Esophagus muscularis mucosa (tissue), 4 donors: ENCODE measurements around the gene SLC9C1. TPM values are rescaled to one million over a fixed set of nuclear protein-coding genes. Genes with fewer than 3 reads are reported as not detected.

Experiments
- DNase-seq: peaks from one replicate; pipeline ENCODE4 v3.0.0-alpha.2; 2017; ENCODE audit errors: extremely low spot score
- H3K27ac ChIP-seq, 4 donors: fragments of 200-600 bp; sonication (generic); replicated peaks in 1 of 4; 1 replicate in 3 of 4; 2 replicates in 1 of 4; pipeline ENCODE4 v1.5.1; 2016 to 2019; ENCODE audit warnings: mild to moderate bottlenecking in 1 of 4
- H3K27me3 ChIP-seq, 4 donors: fragments of 200-600 bp; sonication (generic); one replicate each; pipeline versions ENCODE4 v1.5.1 to v1.6.0; 2016 to 2019
- H3K36me3 ChIP-seq, 4 donors: fragments of 200-600 bp; sonication (generic); one replicate each; pipeline ENCODE4 v1.5.1; 2016 to 2019
- H3K4me1 ChIP-seq, 4 donors: fragments of 200-600 bp; sonication (generic); one replicate each; pipeline ENCODE4 v1.5.1; 2016 to 2019
- H3K4me3 ChIP-seq, 4 donors: fragments of 200-600 bp; sonication (generic); 1 replicate in 2 of 4; 2 replicates in 2 of 4; pipeline ENCODE4 v1.5.1; 2016 to 2019; ENCODE audit warnings: mild to moderate bottlenecking in 4 of 4, moderate library complexity in 1 of 4
- H3K9me3 ChIP-seq, 4 donors: fragments of 200-600 bp; sonication (generic); 1 replicate in 3 of 4; 2 replicates in 1 of 4; pipeline ENCODE4 v1.5.1; 2016 to 2019
- CTCF ChIP-seq, 3 experiments: fragments of 200-600 bp in 2 of 3; fragments of 450-650 bp in 1 of 3; sonication (generic) in 2 of 3; IDR thresholded peaks; one replicate each; pipeline ENCODE4 v1.5.1; 2017 to 2019; ENCODE audit warnings: antibody characterized with exemption in 3 of 3, mild to moderate bottlenecking in 2 of 3, moderate library complexity in 1 of 3
- EP300 ChIP-seq: sonication (generic); formaldehyde crosslinking; IDR thresholded peaks from one replicate; pipeline ENCODE4 v1.6.1; 2017; ENCODE audit warnings: antibody characterized with exemption
- POLR2A ChIP-seq: fragments of 450-650 bp; IDR thresholded peaks from one replicate; pipeline ENCODE4 v1.6.1; 2017; ENCODE audit warnings: antibody characterized with exemption, moderate library complexity, mild to moderate bottlenecking, low read depth
- POLR2AphosphoS5 ChIP-seq, 2 donors: sonication (generic); formaldehyde crosslinking; IDR thresholded peaks; one replicate each; pipeline ENCODE4 v1.6.1; 2017; ENCODE audit warnings: antibody characterized with exemption in 2 of 2
- WGBS: methylation state at CpG from one replicate; pipeline ENCODE4 v1.1.5; 2018; 5-methylcytosine and 5-hydroxymethylcytosine counted together
- intact Hi-C: fragments of 100-400 bp; cut with DNase I; formaldehyde crosslinking; loops from one replicate; pipeline ENCODE4 v1.15.1; 2023
- total RNA-seq, 4 donors: library from RNA; depleted of rRNA; stranded (reverse); fragments of >200 nt; gene quantifications; one replicate each; pipeline versions ENCODE4 v1.1.0 to v1.2.1, GENCODE V29; 2016

The SLC9C1 gene
- total RNA-seq, 4 donors from 2014 or later, result 0.17 TPM; not detected in 3

- no peaks in the 10 kb centered on the region for H3K4me1 ChIP-seq
- TF ChIP-seq EP300 (no peak), CTCF (IDR thresholded peaks at IDR 0.05) (no peak), POLR2A (no peak), POLR2AphosphoS5 (IDR thresholded peaks at IDR 0.05) (no peak)
- no peaks in the 10 kb centered on the region for H3K9me3 ChIP-seq
- no peaks in the 10 kb centered on the region for H3K36me3 ChIP-seq
- no peak overlapping the region for H3K27ac ChIP-seq
- intact Hi-C loops, result no loop called here
- no peak overlapping the region for H3K4me3 ChIP-seq
- WGBS, result 84% methylated on average over 1 of the region's 1 CpG
- H3K27me3 ChIP-seq, result no peaks in the 10 kb centered on the region
- DNase-seq, result no peak
Measured at GRCh38 chr3:112260563-112260962, 33.5 kb downstream of the SLC9C1 start.

GRCh38 chr3:112253301-112253971, 40.6 kb downstream of the SLC9C1 start:
- DNase-seq, result no peak
- H3K4me3 ChIP-seq, result no peak overlapping the region
- no peaks in the 10 kb centered on the region for H3K27me3 ChIP-seq
- H3K36me3 ChIP-seq, result no peaks in the 10 kb centered on the region
- TF ChIP-seq POLR2A (no peak), CTCF (IDR thresholded peaks at IDR 0.05) (no peak), EP300 (no peak), POLR2AphosphoS5 (IDR thresholded peaks at IDR 0.05) (no peak)
- WGBS, result 91% methylated on average over 2 of the region's 2 CpGs
- peaks cover 0 to 4% (median 0%) of the 10 kb centered on the region in 4 donors for H3K9me3 ChIP-seq
- no peak overlapping the region for H3K27ac ChIP-seq
- intact Hi-C loops, result no loop called here
- no peaks in the 10 kb centered on the region for H3K4me1 ChIP-seq

- Histone ChIP-seq H3K4me1 (peaks cover 0 to 4% (median 0%) of the 10 kb centered on the region in 4 donors), H3K27ac (no peak overlapping the region), H3K4me3 (no peak overlapping the region), H3K27me3 (no peaks in the 10 kb centered on the region), H3K36me3 (no peaks in the 10 kb centered on the region), H3K9me3 (no peaks in the 10 kb centered on the region)
- WGBS, result 87% methylated on average over 4 of the region's 4 CpGs
- DNase-seq, result no peak
- TF ChIP-seq POLR2AphosphoS5 (IDR thresholded peaks at IDR 0.05), result no peak
- TF ChIP-seq EP300, result no peak
- no peak for TF ChIP-seq POLR2A
- no peak for TF ChIP-seq CTCF (IDR thresholded peaks at IDR 0.05)
- intact Hi-C loops, result no loop called here
Measured at GRCh38 chr3:112247900-112248299, 46.1 kb downstream of the SLC9C1 start.

DNA sequence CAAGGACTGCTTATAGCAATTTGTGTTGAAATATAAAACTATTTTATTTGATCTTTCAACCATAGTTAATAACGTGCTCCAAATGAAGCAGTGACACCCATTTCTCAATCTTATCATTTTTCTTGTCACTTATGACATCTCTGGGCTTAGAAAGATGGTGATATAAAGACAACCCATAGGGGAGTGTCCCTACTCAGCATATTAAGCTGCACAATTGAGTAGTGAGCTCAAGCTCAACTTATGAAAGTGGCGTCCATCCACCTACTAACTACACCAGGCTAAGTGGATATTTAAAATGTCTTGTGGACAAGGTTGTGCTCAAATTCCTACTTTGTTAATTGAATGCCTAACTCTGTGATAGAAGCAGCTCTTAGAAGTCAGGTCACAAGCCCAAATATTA, 46.7 kb downstream of the SLC9C1 start:
- Histone ChIP-seq H3K4me1 (peaks cover 0 to 4% (median 0%) of the 10 kb centered on the region in 4 donors), H3K9me3 (no peaks in the 10 kb centered on the region), H3K27ac (no peak overlapping the region), H3K4me3 (no peak overlapping the region), H3K36me3 (no peaks in the 10 kb centered on the region), H3K27me3 (no peaks in the 10 kb centered on the region)
- no peak for DNase-seq
- TF ChIP-seq EP300, result no peak
- TF ChIP-seq POLR2AphosphoS5 (IDR thresholded peaks at IDR 0.05), result no peak
- TF ChIP-seq CTCF (IDR thresholded peaks at IDR 0.05), result no peak
- no peak for TF ChIP-seq POLR2A
- intact Hi-C loops, result no loop called here
- 58% methylated on average over 2 of the region's 2 CpGs for WGBS

DNA sequence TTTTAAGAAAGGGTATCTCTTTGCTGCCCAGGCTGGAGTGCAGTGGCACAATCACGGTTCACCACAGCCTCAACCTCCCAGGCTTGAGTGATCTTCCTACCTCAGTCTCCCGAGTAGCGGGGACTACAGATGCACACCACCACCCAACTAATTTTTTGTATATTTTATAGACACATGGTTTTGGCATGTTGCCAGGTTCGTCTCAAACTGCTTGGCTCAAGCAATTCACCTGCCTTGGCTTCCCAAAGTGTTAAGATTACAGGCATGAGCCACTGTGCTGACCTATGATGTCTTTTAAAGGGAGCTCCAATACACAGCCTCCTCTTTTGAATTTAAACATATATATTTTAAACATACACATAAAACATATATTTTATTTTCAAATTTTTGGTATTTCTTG, 60.9 kb downstream of the SLC9C1 start:
- Histone ChIP-seq H3K4me1 (no peaks in the 10 kb centered on the region), H3K9me3 (peaks cover 0 to 3% (median 0%) of the 10 kb centered on the region in 4 donors), H3K27ac (no peak overlapping the region), H3K4me3 (no peak overlapping the region), H3K36me3 (no peaks in the 10 kb centered on the region), H3K27me3 (no peaks in the 10 kb centered on the region)
- intact Hi-C loops, result no loop called here
- TF ChIP-seq POLR2A, result no peak
- TF ChIP-seq CTCF (IDR thresholded peaks at IDR 0.05), result no peak
- TF ChIP-seq EP300, result no peak
- TF ChIP-seq POLR2AphosphoS5 (IDR thresholded peaks at IDR 0.05), result no peak
- WGBS, result 72% methylated on average over 4 of the region's 4 CpGs
- DNase-seq, result no peak
